Smooth muscle cell (in vitro differentiated cells): ENCODE measurements around the gene SMPX. TPM values are rescaled to one million over a fixed set of nuclear protein-coding genes. Genes with fewer than 3 reads are reported as not detected.

ENCODE experiments used
- DNase-seq: peaks from one replicate; lab custom pipeline; 2025; ENCODE audit not compliant: unreplicated experiment; lab: John Stamatoyannopoulos, UW
- H2AFZ ChIP-seq: fragments of 200-600 bp; sonication (generic); 2 replicates; pipeline ENCODE4 v1.6.0; 2016; ENCODE audit warnings: antibody characterized with exemption, low read depth, mild to moderate bottlenecking
- H3F3A ChIP-seq: fragments of 200-600 bp; sonication (generic); 2 replicates; pipeline ENCODE4 v1.6.0; 2017; ENCODE audit warnings: antibody characterized with exemption, low read depth
- H3K27ac ChIP-seq: fragments of 200-600 bp; sonication (generic); 2 replicates; pipeline ENCODE4 v1.5.1; 2016; ENCODE audit warnings: low read depth, mild to moderate bottlenecking
- H3K27me3 ChIP-seq: fragments of 200-600 bp; sonication (generic); 2 replicates; pipeline ENCODE4 v1.6.1; 2016; ENCODE audit warnings: low read depth, mild to moderate bottlenecking
- H3K36me3 ChIP-seq: fragments of 200-600 bp; sonication (generic); 2 replicates; pipeline ENCODE4 v1.5.1; 2016; ENCODE audit warnings: low read depth
- H3K4me1 ChIP-seq: fragments of 200-600 bp; sonication (generic); 2 replicates; pipeline ENCODE4 v1.5.1; 2016; ENCODE audit warnings: low read depth
- H3K4me2 ChIP-seq: fragments of 200-600 bp; sonication (generic); 2 replicates; pipeline ENCODE4 v1.6.0; 2016; ENCODE audit warnings: mild to moderate bottlenecking
- H3K4me3 ChIP-seq: fragments of 200-600 bp; sonication (generic); 2 replicates; pipeline ENCODE4 v1.5.1; 2016; ENCODE audit warnings: mild to moderate bottlenecking
- H3K79me2 ChIP-seq: fragments of 200-600 bp; sonication (generic); 2 replicates; pipeline ENCODE4 v1.6.0; 2016; ENCODE audit warnings: low read depth, mild to moderate bottlenecking
- H3K9ac ChIP-seq: fragments of 200-600 bp; sonication (generic); 2 replicates; pipeline ENCODE4 v1.6.0; 2016; ENCODE audit warnings: low read depth
- H3K9me3 ChIP-seq: fragments of 200-600 bp; sonication (generic); replicated peaks from 2 replicates; pipeline ENCODE4 v1.5.1; 2016; ENCODE audit warnings: low read depth
- H4K20me1 ChIP-seq: fragments of 200-600 bp; sonication (generic); 2 replicates; pipeline ENCODE4 v1.6.0; 2016; ENCODE audit warnings: low read depth
- WGBS: methylation state at CpG from one replicate; pipeline ENCODE4 v1.1.7; 2016; ENCODE audit warnings: low lambda C conversion rate; 5-methylcytosine and 5-hydroxymethylcytosine counted together
- polyA plus RNA-seq: library from polyadenylated mRNA; unstranded; fragments of >200 nt; fragmentation: Nextera tagmentation; extraction: Ambion mirVana; gene quantifications from 2 replicates; pipeline ENCODE4 v1.2.1, GENCODE V29; 2016
- total RNA-seq: library from RNA; depleted of rRNA; stranded (reverse); fragments of >200 nt; gene quantifications from 2 replicates; pipeline ENCODE4 v1.2.3, GENCODE V29; 2014
- TF ChIP-seq, protein P1 (sequence below): fragments of 200-600 bp; sonication (generic); IDR thresholded peaks from 2 replicates; pipeline ENCODE4 v1.5.1; 2017; ENCODE audit warnings: borderline replicate concordance, mild to moderate bottlenecking, antibody characterized with exemption; ENCODE audit not compliant: insufficient read depth, poor library complexity, severe bottlenecking

SMPX gene
- total and polyA plus RNA-seq, 2 experiments from 2014 or later = 0.37 TPM; not detected in 1

DNA sequence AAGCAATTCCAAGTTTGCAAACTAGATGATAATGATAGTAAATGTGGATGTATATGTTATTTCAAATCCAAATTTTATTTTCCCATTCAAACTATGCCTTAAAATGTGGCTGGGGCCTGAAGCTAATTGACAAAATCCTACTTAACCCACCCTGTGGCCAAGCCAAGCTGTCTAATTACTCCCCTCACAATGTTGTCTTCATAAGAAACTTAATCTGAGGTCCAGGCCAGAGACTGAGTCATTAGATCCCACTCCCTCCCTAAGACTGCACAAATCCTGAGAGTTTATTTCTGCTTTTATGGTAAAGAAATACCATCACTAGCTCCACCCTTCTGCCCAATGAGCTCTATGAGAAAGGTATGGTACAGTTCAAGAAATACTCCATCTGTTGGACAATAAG lies 16.6 kb downstream of the SMPX start:
- Histone ChIP-seq H3K36me3 (no peaks in the 10 kb centered on the region), H3K9me3 (no peaks in the 10 kb centered on the region), H3K27me3 (no peaks in the 10 kb centered on the region), H3K4me1 (peaks cover 10% of the 10 kb centered on the region), H3F3A (no peaks in the 10 kb centered on the region), H3K27ac (no peak overlapping the region), H4K20me1 (no peaks in the 10 kb centered on the region), H3K79me2 (no peaks in the 10 kb centered on the region), H2AFZ (no peak overlapping the region), H3K4me2 (peak overlapping the region; percentile 14), H3K4me3 (no peak overlapping the region), H3K9ac (no peak overlapping the region)
- TF ChIP-seq, protein P1, sequence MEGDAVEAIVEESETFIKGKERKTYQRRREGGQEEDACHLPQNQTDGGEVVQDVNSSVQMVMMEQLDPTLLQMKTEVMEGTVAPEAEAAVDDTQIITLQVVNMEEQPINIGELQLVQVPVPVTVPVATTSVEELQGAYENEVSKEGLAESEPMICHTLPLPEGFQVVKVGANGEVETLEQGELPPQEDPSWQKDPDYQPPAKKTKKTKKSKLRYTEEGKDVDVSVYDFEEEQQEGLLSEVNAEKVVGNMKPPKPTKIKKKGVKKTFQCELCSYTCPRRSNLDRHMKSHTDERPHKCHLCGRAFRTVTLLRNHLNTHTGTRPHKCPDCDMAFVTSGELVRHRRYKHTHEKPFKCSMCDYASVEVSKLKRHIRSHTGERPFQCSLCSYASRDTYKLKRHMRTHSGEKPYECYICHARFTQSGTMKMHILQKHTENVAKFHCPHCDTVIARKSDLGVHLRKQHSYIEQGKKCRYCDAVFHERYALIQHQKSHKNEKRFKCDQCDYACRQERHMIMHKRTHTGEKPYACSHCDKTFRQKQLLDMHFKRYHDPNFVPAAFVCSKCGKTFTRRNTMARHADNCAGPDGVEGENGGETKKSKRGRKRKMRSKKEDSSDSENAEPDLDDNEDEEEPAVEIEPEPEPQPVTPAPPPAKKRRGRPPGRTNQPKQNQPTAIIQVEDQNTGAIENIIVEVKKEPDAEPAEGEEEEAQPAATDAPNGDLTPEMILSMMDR = no peak
- no peak for DNase-seq

DNA sequence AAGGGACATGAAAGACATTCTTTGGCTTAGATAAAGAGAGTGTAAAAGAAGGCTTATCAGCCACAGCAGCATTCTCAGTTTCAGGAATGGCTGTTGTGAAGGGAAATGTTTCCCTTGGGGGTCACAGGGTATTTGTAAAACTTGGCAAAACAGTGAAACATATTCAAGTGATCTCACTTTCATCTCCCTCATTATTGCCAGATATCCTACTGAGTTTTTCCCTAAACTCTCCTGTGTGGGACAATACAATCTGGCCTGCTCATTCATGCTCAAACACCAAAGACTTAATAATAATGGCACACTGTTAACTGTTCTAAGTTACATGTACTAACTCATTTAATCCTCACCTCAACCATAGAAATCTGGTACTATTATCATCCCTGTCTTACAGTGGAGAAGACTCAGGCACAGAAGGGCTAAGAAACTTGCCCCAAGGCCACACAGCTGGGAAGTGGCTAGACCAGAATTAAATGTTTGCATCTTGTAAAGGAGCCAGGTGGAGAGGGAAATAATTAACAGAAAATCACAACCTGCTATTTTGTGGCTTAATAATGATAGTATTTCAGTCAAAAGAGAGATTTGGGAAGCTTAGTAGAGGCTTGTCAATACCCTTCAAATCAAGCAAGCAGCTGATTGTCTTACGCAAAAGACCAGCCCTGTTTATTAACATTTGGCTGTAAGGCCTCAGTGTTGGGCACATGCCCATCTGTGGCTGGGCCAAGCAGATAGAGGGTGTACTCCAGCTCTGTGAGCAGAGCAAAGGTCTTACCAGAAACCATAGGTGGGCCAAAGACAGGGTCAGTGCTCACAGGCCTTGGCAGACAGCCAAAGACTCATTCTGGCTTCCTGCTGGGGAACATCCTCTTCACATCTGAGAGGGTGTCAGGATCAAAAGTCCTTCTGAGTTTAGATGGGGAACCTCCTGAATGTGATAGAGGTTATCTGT lies 17.3 kb downstream of the SMPX start:
- TF ChIP-seq, protein P1 = no peak
- H2AFZ ChIP-seq = no peak overlapping the region
- H3K9me3 ChIP-seq = no peaks in the 10 kb centered on the region
- H3K4me1 ChIP-seq = peaks cover 10% of the 10 kb centered on the region
- no peak overlapping the region for H3K9ac ChIP-seq
- WGBS = 60% methylated on average over 1 of the region's 1 CpG
- peak overlapping the region; percentile 14 for H3K4me2 ChIP-seq
- no peaks in the 10 kb centered on the region for H3K27me3 ChIP-seq
- no peaks in the 10 kb centered on the region for H4K20me1 ChIP-seq
- H3K4me3 ChIP-seq = no peak overlapping the region
- H3K79me2 ChIP-seq = no peaks in the 10 kb centered on the region
- H3K27ac ChIP-seq = peak overlapping the region; percentile 11
- no peaks in the 10 kb centered on the region for H3K36me3 ChIP-seq
- H3F3A ChIP-seq = no peaks in the 10 kb centered on the region
- no peak for DNase-seq

DNA sequence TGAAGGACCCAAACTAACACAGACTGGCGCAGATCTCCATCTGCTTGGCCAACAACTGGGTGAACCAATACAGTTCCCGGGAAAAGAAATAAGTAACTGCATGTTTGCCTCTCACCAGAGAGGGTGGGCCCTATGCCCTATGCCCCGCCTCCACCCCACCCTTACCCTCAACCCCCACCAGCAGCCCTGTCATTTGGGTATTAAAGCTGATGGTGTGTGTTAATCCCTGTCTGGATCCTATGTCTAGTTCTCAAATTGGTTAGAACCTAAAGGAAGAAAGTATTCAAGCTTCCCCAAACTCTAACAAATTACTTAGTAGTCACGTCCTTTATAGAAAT lies 19.0 kb downstream of the SMPX start:
- no peaks in the 10 kb centered on the region for H4K20me1 ChIP-seq
- H3K4me1 ChIP-seq = peaks cover 10% of the 10 kb centered on the region
- H3K9ac ChIP-seq = no peak overlapping the region
- peak overlapping the region; percentile 22 for H2AFZ ChIP-seq
- no peaks in the 10 kb centered on the region for H3K27me3 ChIP-seq
- 49% methylated on average over 4 of the region's 4 CpGs for WGBS
- no peak overlapping the region for H3K4me3 ChIP-seq
- H3K27ac ChIP-seq = peak overlapping the region; percentile 50
- no peaks in the 10 kb centered on the region for H3F3A ChIP-seq
- TF ChIP-seq, protein P1 = no peak
- H3K9me3 ChIP-seq = no peaks in the 10 kb centered on the region
- H3K36me3 ChIP-seq = no peaks in the 10 kb centered on the region
- H3K79me2 ChIP-seq = no peaks in the 10 kb centered on the region
- H3K4me2 ChIP-seq = peak overlapping the region; percentile 38
- no peak for DNase-seq
